B cell (primary cell): ENCODE results near the gene SIRT4. TPM values are rescaled to one million over a fixed set of nuclear protein-coding genes. Genes with fewer than 3 reads are reported as not detected.

Experiments
- ATAC-seq: fragments of 200-7000 bp; cut with Tn5 transposase; one replicate; pipeline ENCODE4 v1.10.0; 2021; ENCODE audit warnings: low read depth, mild to moderate bottlenecking, moderate number of reproducible peaks, moderate library complexity
- CTCF ChIA-PET: fragments of 350-600 bp; sonication (Branson Sonifier 250); formaldehyde crosslinking; loops from one replicate; lab custom pipeline; 2021; ENCODE audit warnings: antibody characterized with exemption, inconsistent platforms; lab: Charles Lee
- POLR2A ChIA-PET: fragments of 350-600 bp; sonication (Branson Sonifier 250); formaldehyde crosslinking; loops from one replicate; lab custom pipeline; 2021; ENCODE audit warnings: antibody characterized with exemption; lab: Charles Lee
- DNase-seq: peaks from one replicate; pipeline ENCODE4 v3.0.0; 2013
- H2AFZ ChIP-seq: 2 replicates; pipeline ENCODE4 v1.6.1; 2012; ENCODE audit warnings: mild to moderate bottlenecking, low read depth, low read length; ENCODE audit not compliant: insufficient read depth, poor library complexity, severe bottlenecking
- H3K27ac ChIP-seq, 2 donors: 1 replicate in 1 of 2; 2 replicates in 1 of 2; pipeline ENCODE4 v1.5.1; 2012 to 2013; ENCODE audit warnings: low read length in 2 of 2, mild to moderate bottlenecking in 2 of 2, moderate library complexity in 1 of 2
- H3K27me3 ChIP-seq, 4 experiments: fragments of 200-600 bp in 1 of 4; sonication (generic) in 1 of 4; replicated peaks in 1 of 4; 1 replicate in 2 of 4; 2 replicates in 2 of 4; pipeline versions ENCODE4 v1.6.1 to v1.7.0; 2013 to 2016; ENCODE audit warnings: low read length in 3 of 4, mild to moderate bottlenecking in 2 of 4, mixed read lengths in 1 of 4, moderate library complexity in 1 of 4; ENCODE audit not compliant: insufficient read depth in 4 of 4, control insufficient read depth in 3 of 4; ENCODE audit errors: control extremely low read depth in 1 of 4
- H3K36me3 ChIP-seq, 2 experiments: replicated peaks in 1 of 2; 1 replicate in 1 of 2; 2 replicates in 1 of 2; pipeline versions ENCODE4 v1.6.1 to v1.7.1; 2013; ENCODE audit warnings: low read length in 1 of 2; ENCODE audit not compliant: insufficient read depth in 2 of 2, control insufficient read depth in 1 of 2; ENCODE audit errors: control extremely low read depth in 1 of 2, extremely low read depth in 1 of 2
- H3K4me1 ChIP-seq, 2 donors: fragments of 200-600 bp in 1 of 2; sonication (generic) in 1 of 2; 1 replicate in 1 of 2; 2 replicates in 1 of 2; pipeline versions ENCODE4 v1.5.1 to v1.6.1; 2013 to 2017; ENCODE audit warnings: low read length in 2 of 2; ENCODE audit not compliant: control insufficient read depth in 2 of 2, insufficient read depth in 2 of 2
- H3K4me2 ChIP-seq: replicated peaks from 2 replicates; pipeline ENCODE3; 2012; ENCODE audit warnings: mild to moderate bottlenecking, low read depth, low read length; ENCODE audit not compliant: poor library complexity, severe bottlenecking
- H3K4me3 ChIP-seq, 5 experiments: fragments of 200-600 bp in 1 of 5; sonication (generic) in 1 of 5; 1 replicate in 3 of 5; 2 replicates in 2 of 5; pipeline versions ENCODE4 v1.5.1 to v1.7.0; 2011 to 2016; ENCODE audit warnings: low read length in 4 of 5, mild to moderate bottlenecking in 4 of 5, low read depth in 2 of 5, control low read depth in 1 of 5, moderate library complexity in 1 of 5; ENCODE audit not compliant: insufficient read depth in 1 of 5; ENCODE audit errors: control extremely low read depth in 1 of 5, extremely low read depth in 1 of 5
- H3K79me2 ChIP-seq: fragments of 200-600 bp; sonication (generic); one replicate; pipeline ENCODE4 v1.6.0; 2016; ENCODE audit warnings: low read length; ENCODE audit not compliant: control insufficient read depth, insufficient read depth
- H3K9ac ChIP-seq: fragments of 200-600 bp; sonication (generic); 2 replicates; pipeline ENCODE4 v1.6.1; 2017; ENCODE audit warnings: mild to moderate bottlenecking, low read length, moderate library complexity
- H3K9me3 ChIP-seq, 3 donors: one replicate each; pipeline versions ENCODE4 v1.6.1 to v1.7.1; 2013; ENCODE audit warnings: low read length in 2 of 3; ENCODE audit not compliant: control insufficient read depth in 2 of 3, insufficient read depth in 1 of 3; ENCODE audit errors: control extremely low read depth in 1 of 3
- H4K20me1 ChIP-seq: 2 replicates; pipeline ENCODE4 v1.6.0; 2012; ENCODE audit warnings: mild to moderate bottlenecking, low read length; ENCODE audit not compliant: insufficient read depth, control insufficient read depth, poor library complexity, severe bottlenecking
- H3K27ac Mint-ChIP-seq: one replicate; pipeline ENCODE4 v1.8.0; 2021; ENCODE audit warnings: mixed read lengths
- H3K27me3 Mint-ChIP-seq: one replicate; pipeline ENCODE4 v1.8.0; 2021; ENCODE audit warnings: mixed read lengths
- H3K4me1 Mint-ChIP-seq: one replicate; pipeline ENCODE4 v1.8.0; 2021; ENCODE audit warnings: mixed read lengths
- H3K4me3 Mint-ChIP-seq: one replicate; pipeline ENCODE4 v1.8.0; 2021; ENCODE audit warnings: mixed read lengths
- H3K9me3 Mint-ChIP-seq: one replicate; pipeline ENCODE4 v1.8.0; 2022; ENCODE audit warnings: mixed read lengths; ENCODE audit not compliant: insufficient read depth
- CTCF ChIP-seq: fragments of 200-600 bp; IDR thresholded peaks from one replicate; pipeline ENCODE4 v1.8.0; 2022; ENCODE audit warnings: antibody characterized with exemption, mild to moderate bottlenecking
- EZH2 ChIP-seq: IDR thresholded peaks from 2 replicates; pipeline ENCODE4 v1.6.1; 2012; ENCODE audit warnings: borderline replicate concordance, low read depth, mild to moderate bottlenecking, moderate library complexity, low read length; ENCODE audit not compliant: insufficient read depth, poor library complexity, severe bottlenecking
- WGBS: methylation state at CpG from one replicate; pipeline ENCODE4 v1.1.5; 2013; ENCODE audit warnings: missing lambda C conversion rate; ENCODE audit not compliant: insufficient coverage; 5-methylcytosine and 5-hydroxymethylcytosine counted together
- intact Hi-C: fragments of 100-400 bp; cut with micrococcal nuclease; formaldehyde crosslinking; loops from one replicate; pipeline ENCODE4 v1.10.0; 2022
- polyA plus RNA-seq: library from polyadenylated mRNA; depleted of rRNA; stranded (reverse); fragments of >200 nt; gene quantifications from 2 replicates; pipeline ENCODE4 v1.2.3, GENCODE V29; 2012
- total RNA-seq, 2 donors: library from RNA; stranded (reverse); fragments of 120-200 nt in 1 of 2; gene quantifications; 1 replicate in 1 of 2; 2 replicates in 1 of 2; pipeline versions ENCODE4 v1.2.3 to v1.2.4, GENCODE V29; 2013 to 2022

Gene SIRT4
- total and polyA plus RNA-seq, 2 donors (not counting 1 experiment from before 2014, with no cell fraction given) = 1.5 to 4.8 TPM

- no peaks in the 10 kb centered on the region for H4K20me1 ChIP-seq
- H3K9me3 ChIP-seq = no peaks in the 10 kb centered on the region
- no peak overlapping the region for H3K4me2 ChIP-seq
- Mint-ChIP-seq H3K9me3 (no peaks in the 10 kb centered on the region), H3K27me3 (peaks cover 59% of the 10 kb centered on the region), H3K4me3 (no peak overlapping the region), H3K27ac (no peak overlapping the region), H3K4me1 (peaks cover 3% of the 10 kb centered on the region)
- H3K36me3 ChIP-seq = no peaks in the 10 kb centered on the region
- WGBS = 53% methylated on average over 18 of the region's 19 CpGs
- no peak for ATAC-seq
- H3K4me1 ChIP-seq = peaks cover 0 to 10% of the 10 kb centered on the region in 2 donors
- intact Hi-C loops = loop anchor here (5.0 kb wide), 1 partner anchor 289 kb away; no protein-coding TSS in a partner anchor
- H3K27ac ChIP-seq = no peak overlapping the region
- DNase-seq = no peak
- TF ChIP-seq CTCF (no peak), EZH2 (no peak)
- H2AFZ ChIP-seq = no peak overlapping the region
- ChIA-PET CTCF (no interaction called here), POLR2A (interaction anchor here (0.7 kb wide), 1 partner anchor 10 kb away, joined by 3 read pairs; no protein-coding TSS in a partner anchor)
- H3K4me3 ChIP-seq = no peak overlapping the region
- H3K79me2 ChIP-seq = no peaks in the 10 kb centered on the region
- peaks cover 0 to 39% (median 15%) of the 10 kb centered on the region in 4 experiments for H3K27me3 ChIP-seq
- H3K9ac ChIP-seq = no peak overlapping the region
Observed at GRCh38 chr12:120358412-120359100, 56.4 kb downstream of the SIRT4 start.

- TF ChIP-seq CTCF = no peak
- Histone ChIP-seq H3K4me1 (peaks cover 0 to 10% of the 10 kb centered on the region in 2 donors), H3K79me2 (no peaks in the 10 kb centered on the region), H4K20me1 (no peaks in the 10 kb centered on the region), H3K36me3 (no peaks in the 10 kb centered on the region), H3K27ac (no peak overlapping the region), H3K9ac (no peak overlapping the region), H3K4me3 (no peak overlapping the region), H3K27me3 (peaks cover 0 to 44% (median 16%) of the 10 kb centered on the region in 4 experiments), H3K4me2 (no peak overlapping the region), H2AFZ (no peak overlapping the region), H3K9me3 (no peaks in the 10 kb centered on the region)
- Mint-ChIP-seq H3K9me3 (no peaks in the 10 kb centered on the region), H3K4me1 (peaks cover 3% of the 10 kb centered on the region), H3K4me3 (no peak overlapping the region), H3K27me3 (peaks cover 62% of the 10 kb centered on the region), H3K27ac (no peak overlapping the region)
- intact Hi-C loops = loop anchor here (5.0 kb wide), 1 partner anchor 288 kb away; no protein-coding TSS in a partner anchor
- WGBS = no CpG with 5 or more reads among the region's 1 CpG
- ChIA-PET CTCF (no interaction called here), POLR2A (interaction anchor here (0.7 kb wide), 1 partner anchor 10 kb away, joined by 3 read pairs; no protein-coding TSS in a partner anchor)
- ATAC-seq (no peak), DNase-seq (no peak)
Observed at GRCh38 chr12:120359128-120359527, 57.0 kb downstream of the SIRT4 start.
